H9 (cell line): Measurements from ENCODE around the gene FGFR3. TPM values are rescaled to one million over a fixed set of nuclear protein-coding genes. Genes with fewer than 3 reads are reported as not detected.

ENCODE experiments used
- DNase-seq: peaks from one replicate; pipeline ENCODE4 v3.0.0-alpha.2; 2017
- H2AFZ ChIP-seq: one replicate; pipeline ENCODE4 v1.6.1; 2013; ENCODE audit warnings: mild to moderate bottlenecking, low read length, control low read depth, moderate library complexity
- H2AK5ac ChIP-seq: 2 replicates; pipeline ENCODE4 v1.6.1; 2013; ENCODE audit warnings: low read length, control low read depth, mixed read lengths; ENCODE audit not compliant: insufficient read length
- H2BK120ac ChIP-seq: one replicate; pipeline ENCODE4 v1.6.1; 2013; ENCODE audit warnings: low read depth, mild to moderate bottlenecking, low read length, control low read depth, inconsistent platforms; ENCODE audit not compliant: poor library complexity, severe bottlenecking
- H2BK12ac ChIP-seq: 2 replicates; pipeline ENCODE4 v1.6.1; 2013; ENCODE audit warnings: low read length, control low read depth, mixed read lengths, low read depth; ENCODE audit not compliant: insufficient read length
- H2BK15ac ChIP-seq: 2 replicates; pipeline ENCODE4 v1.6.1; 2013; ENCODE audit warnings: low read depth, low read length, control low read depth
- H2BK20ac ChIP-seq: one replicate; pipeline ENCODE4 v1.6.1; 2013; ENCODE audit warnings: low read depth, mild to moderate bottlenecking, low read length, control low read depth, inconsistent platforms; ENCODE audit not compliant: poor library complexity, severe bottlenecking
- H2BK5ac ChIP-seq: 2 replicates; pipeline ENCODE4 v1.6.1; 2013; ENCODE audit warnings: low read length, control low read depth, mixed read lengths; ENCODE audit not compliant: insufficient read length
- H3K14ac ChIP-seq: 2 replicates; pipeline ENCODE4 v1.6.1; 2013; ENCODE audit warnings: low read length, control low read depth; ENCODE audit not compliant: insufficient read depth
- H3K18ac ChIP-seq: 2 replicates; pipeline ENCODE4 v1.6.1; 2013; ENCODE audit warnings: low read depth, mild to moderate bottlenecking, mixed read lengths, low read length, control low read depth; ENCODE audit not compliant: insufficient read length
- H3K23ac ChIP-seq: 2 replicates; pipeline ENCODE4 v1.6.1; 2013; ENCODE audit warnings: low read length, control low read depth, mixed read lengths, low read depth; ENCODE audit not compliant: insufficient read length
- H3K23me2 ChIP-seq: 2 replicates; pipeline ENCODE4 v1.6.1; 2013; ENCODE audit warnings: low read depth, mild to moderate bottlenecking, mixed read lengths, low read length, control low read depth; ENCODE audit not compliant: insufficient read length, poor library complexity, severe bottlenecking
- H3K27ac ChIP-seq: 2 replicates; pipeline ENCODE4 v1.5.1; 2013; ENCODE audit warnings: low read length, control low read depth, mixed read lengths, low read depth; ENCODE audit not compliant: insufficient read length
- H3K27me3 ChIP-seq: 2 replicates; pipeline ENCODE4 v1.6.1; 2013; ENCODE audit warnings: low read length, control low read depth, inconsistent platforms; ENCODE audit not compliant: insufficient read depth
- H3K4ac ChIP-seq: 2 replicates; pipeline ENCODE4 v1.6.1; 2013; ENCODE audit warnings: low read depth, mild to moderate bottlenecking, control low read depth, inconsistent platforms, low read length, moderate library complexity
- H3K4me1 ChIP-seq: 2 replicates; pipeline ENCODE4 v1.6.1; 2013; ENCODE audit warnings: low read length, control low read depth, inconsistent platforms; ENCODE audit not compliant: insufficient read depth
- H3K4me2 ChIP-seq: 2 replicates; pipeline ENCODE4 v1.6.1; 2013; ENCODE audit warnings: low read length, control low read depth, mixed read lengths; ENCODE audit not compliant: insufficient read length, insufficient read depth
- H3K56ac ChIP-seq: 2 replicates; pipeline ENCODE4 v1.6.1; 2013; ENCODE audit warnings: low read depth, mild to moderate bottlenecking, mixed read lengths, low read length, control low read depth; ENCODE audit not compliant: insufficient read length
- H3K79me1 ChIP-seq: 2 replicates; pipeline ENCODE4 v1.6.1; 2013; ENCODE audit warnings: low read depth, mild to moderate bottlenecking, moderate library complexity, low read length, control low read depth, inconsistent platforms; ENCODE audit not compliant: insufficient read depth, poor library complexity, severe bottlenecking
- H3K79me2 ChIP-seq: 2 replicates; pipeline ENCODE4 v1.6.1; 2013; ENCODE audit warnings: low read length, control low read depth, inconsistent platforms; ENCODE audit not compliant: insufficient read depth
- H3K9ac ChIP-seq: 2 replicates; pipeline ENCODE4 v1.6.1; 2013; ENCODE audit warnings: low read length, control low read depth, mixed read lengths; ENCODE audit not compliant: insufficient read length; ENCODE audit errors: extremely low read depth
- H3K9me3 ChIP-seq: one replicate; pipeline ENCODE4 v1.6.1; 2013; ENCODE audit warnings: low read depth, low read length, inconsistent platforms; ENCODE audit not compliant: control insufficient read depth
- H3T11ph ChIP-seq: one replicate; pipeline ENCODE4 v1.6.1; 2013; ENCODE audit warnings: mild to moderate bottlenecking, low read length, control low read depth, inconsistent platforms
- H4K20me1 ChIP-seq: one replicate; pipeline ENCODE4 v1.6.1; 2013; ENCODE audit not compliant: control insufficient read depth, insufficient read length, insufficient read depth
- H4K5ac ChIP-seq: 2 replicates; pipeline ENCODE4 v1.6.1; 2013; ENCODE audit warnings: low read depth, mild to moderate bottlenecking, mixed read lengths, low read length, control low read depth; ENCODE audit not compliant: insufficient read length
- H4K8ac ChIP-seq: replicated peaks from 2 replicates; pipeline ENCODE4 v1.6.1; 2013; ENCODE audit warnings: low read length, control low read depth, mixed read lengths, low read depth; ENCODE audit not compliant: insufficient read length
- H4K91ac ChIP-seq: 2 replicates; pipeline ENCODE4 v1.6.1; 2013; ENCODE audit warnings: low read depth, mild to moderate bottlenecking, moderate library complexity, mixed read lengths, low read length, control low read depth; ENCODE audit not compliant: insufficient read length
- H3K27ac Mint-ChIP-seq, 3 experiments: 2 replicates in 2 of 3; 3 replicates in 1 of 3; pipeline ENCODE4 v1.8.0; 2020 to 2021; ENCODE audit warnings: mixed read lengths in 3 of 3, mild to moderate bottlenecking in 1 of 3, moderate library complexity in 1 of 3
- H3K27me3 Mint-ChIP-seq: 2 replicates; pipeline ENCODE4 v1.8.0; 2021; ENCODE audit warnings: low read depth, mild to moderate bottlenecking, moderate library complexity, mixed read lengths
- H3K36me3 Mint-ChIP-seq, 3 experiments: 2 replicates in 2 of 3; 3 replicates in 1 of 3; pipeline ENCODE4 v1.8.0; 2020 to 2021; ENCODE audit warnings: low read depth in 3 of 3, mixed read lengths in 3 of 3; ENCODE audit not compliant: insufficient read depth in 1 of 3
- H3K4me1 Mint-ChIP-seq, 2 experiments: 2 replicates each; pipeline ENCODE4 v1.8.0; 2020; ENCODE audit warnings: mixed read lengths in 2 of 2
- H3K4me3 Mint-ChIP-seq, 2 experiments: 2 replicates in 1 of 2; 3 replicates in 1 of 2; pipeline ENCODE4 v1.8.0; 2020 to 2021; ENCODE audit warnings: mild to moderate bottlenecking in 2 of 2, mixed read lengths in 2 of 2, moderate library complexity in 1 of 2
- H3K9me3 Mint-ChIP-seq, 2 experiments: 2 replicates in 1 of 2; 3 replicates in 1 of 2; pipeline ENCODE4 v1.8.0; 2020; ENCODE audit warnings: mild to moderate bottlenecking in 2 of 2, mixed read lengths in 2 of 2, moderate library complexity in 1 of 2
- CTCF ChIP-seq: fragments of 200-600 bp; sonication (generic); conservative IDR thresholded peaks from 3 replicates; pipeline ENCODE4 v1.8.0; 2021; ENCODE audit warnings: antibody characterized with exemption, mild to moderate bottlenecking
- WGBS: extraction: QIAGEN DNeasy Blood & Tissue Kit; methylation state at CpG from one replicate; pipeline ENCODE4 v1.1.7; 2013; ENCODE audit warnings: missing lambda C conversion rate, low lambda C conversion rate, mixed read lengths; ENCODE audit not compliant: insufficient read length; ENCODE audit errors: extremely low coverage; 5-methylcytosine and 5-hydroxymethylcytosine counted together
- total RNA-seq: library from RNA; stranded (reverse); gene quantifications from 2 replicates; pipeline ENCODE4 v1.2.1, GENCODE V29; 2021

Gene FGFR3
- total RNA-seq, 1 experiment from 2014 or later: 75.7 TPM

- no peak within 1 kb of the TSS for H3K4ac ChIP-seq
- H3K14ac ChIP-seq: peak within 1 kb of the TSS; percentile 58; the same call in 1 of the 2 replicates
- H2AFZ ChIP-seq: no peak within 1 kb of the TSS
- DNase-seq: peak; percentile 95
- no peak within 1 kb of the TSS for H3K27ac ChIP-seq
- no peak; the same call in 2 of the 3 replicates for TF ChIP-seq CTCF
- H3K9me3 ChIP-seq: no peaks in the 10 kb centered on the region
- H3K27ac Mint-ChIP-seq: no peak within 1 kb of the TSS
- H4K91ac ChIP-seq: no peak within 1 kb of the TSS
- no peaks in the 10 kb centered on the region for H3K79me1 ChIP-seq
- H3K79me2 ChIP-seq: no peaks in the 10 kb centered on the region; the same call in 1 of the 2 replicates
- no peak within 1 kb of the TSS for H2BK15ac ChIP-seq
- no peak within 1 kb of the TSS for H2BK5ac ChIP-seq
- H3T11ph ChIP-seq: no peak within 1 kb of the TSS
- peaks cover 59% of the 10 kb centered on the region for H3K27me3 Mint-ChIP-seq
- peaks cover 42% of the 10 kb centered on the region for H3K27me3 ChIP-seq
- H3K18ac ChIP-seq: no peak within 1 kb of the TSS
- WGBS: no CpG with 5 or more reads among the region's 107 CpGs
- no peak within 1 kb of the TSS for H2AK5ac ChIP-seq
- H3K9ac ChIP-seq: peak within 1 kb of the TSS; percentile 62
- H4K8ac ChIP-seq: no peak within 1 kb of the TSS
- H2BK120ac ChIP-seq: no peak within 1 kb of the TSS
- no peak within 1 kb of the TSS for H3K23ac ChIP-seq
- no peak within 1 kb of the TSS for H3K56ac ChIP-seq
- H3K4me2 ChIP-seq: peak within 1 kb of the TSS; percentile 61
- H2BK12ac ChIP-seq: no peak within 1 kb of the TSS
- no peaks in the 10 kb centered on the region for H3K9me3 Mint-ChIP-seq
- peaks cover 13% of the 10 kb centered on the region for H3K23me2 ChIP-seq
- H4K5ac ChIP-seq: no peak within 1 kb of the TSS
- H3K4me1 Mint-ChIP-seq: peaks cover 15 to 20% of the 10 kb centered on the region in 2 experiments
- no peak within 1 kb of the TSS for H2BK20ac ChIP-seq
- H3K4me3 Mint-ChIP-seq: peak within 1 kb of the TSS; percentile 72 to 84
- no peaks in the 10 kb centered on the region for H4K20me1 ChIP-seq
- H3K4me1 ChIP-seq: no peaks in the 10 kb centered on the region
- peaks cover 5 to 7% (median 6%) of the 10 kb centered on the region in 3 experiments; a peak in 6 of 7 replicates for H3K36me3 Mint-ChIP-seq
Observed at GRCh38 chr4:1856071-1856942, 63.2 kb downstream of the FGFR3 start, which contains the start of gene LETM1. LETM1 (minus strand) TSS chr4:1856156; CDS start chr4:1855950, 206 bp downstream.
